Spleen (tissue), 11 donors: ENCODE data around the gene ADARB2. TPM values are rescaled to one million over a fixed set of nuclear protein-coding genes. Genes with fewer than 3 reads are reported as not detected.

ENCODE experiments used
- DNase-seq: peaks from one replicate; pipeline ENCODE4 v3.0.0-alpha.2; 2020
- H3K27ac ChIP-seq, 8 donors: fragments of 200-600 bp; sonication (generic) in 7 of 8; 1 replicate in 4 of 8; 2 replicates in 4 of 8; pipeline versions ENCODE4 v1.5.0 to v1.8.0; 2016 to 2021; ENCODE audit warnings: inconsistent platforms in 4 of 8, mild to moderate bottlenecking in 4 of 8, moderate library complexity in 1 of 8
- H3K27me3 ChIP-seq, 7 donors: fragments of 200-600 bp; sonication (generic) in 6 of 7; replicated peaks in 1 of 7; 1 replicate in 4 of 7; 2 replicates in 3 of 7; pipeline versions ENCODE4 v1.5.0 to v1.8.0; 2016 to 2021; ENCODE audit warnings: inconsistent platforms in 3 of 7, mild to moderate bottlenecking in 1 of 7
- H3K36me3 ChIP-seq, 6 donors: fragments of 200-600 bp; sonication (generic) in 5 of 6; 1 replicate in 4 of 6; 2 replicates in 2 of 6; pipeline versions ENCODE4 v1.5.0 to v1.8.0; 2016 to 2021; ENCODE audit warnings: inconsistent platforms in 2 of 6
- H3K4me1 ChIP-seq, 6 donors: fragments of 200-600 bp; sonication (generic) in 5 of 6; 1 replicate in 3 of 6; 2 replicates in 3 of 6; pipeline versions ENCODE4 v1.5.0 to v1.8.0; 2016 to 2021; ENCODE audit warnings: inconsistent platforms in 3 of 6
- H3K4me3 ChIP-seq, 8 donors: fragments of 200-600 bp; sonication (generic) in 7 of 8; 1 replicate in 4 of 8; 2 replicates in 4 of 8; pipeline versions ENCODE4 v1.5.0 to v1.8.0; 2016 to 2021; ENCODE audit warnings: inconsistent platforms in 4 of 8, mild to moderate bottlenecking in 4 of 8, moderate library complexity in 2 of 8
- H3K9me3 ChIP-seq, 8 donors: fragments of 200-600 bp; sonication (generic) in 7 of 8; 1 replicate in 4 of 8; 2 replicates in 4 of 8; pipeline versions ENCODE4 v1.5.0 to v1.8.0; 2016 to 2021; ENCODE audit warnings: inconsistent platforms in 4 of 8
- POLR2A ChIP-seq, 3 donors: fragments of 450-650 bp; IDR thresholded peaks; one replicate each; pipeline ENCODE4 v1.5.1; 2017; ENCODE audit warnings: antibody characterized with exemption in 3 of 3, mild to moderate bottlenecking in 1 of 3
- POLR2AphosphoS5 ChIP-seq, 3 donors: sonication (generic); formaldehyde crosslinking; IDR thresholded peaks; one replicate each; pipeline ENCODE4 v1.5.1; 2017; ENCODE audit warnings: antibody characterized with exemption in 3 of 3
- WGBS, 5 donors: extraction: QIAGEN DNeasy Blood & Tissue Kit in 3 of 5; methylation state at CpG; one replicate each; pipeline versions ENCODE4 v1.1.5 to v1.1.7; 2013 to 2018; 5-methylcytosine and 5-hydroxymethylcytosine counted together
- intact Hi-C: fragments of 100-400 bp; cut with DNase I; formaldehyde crosslinking; loops from one replicate; pipeline ENCODE4 v1.15.0; 2023; ENCODE audit warnings: low total_unique reads
- polyA plus RNA-seq, 3 donors: library from polyadenylated mRNA; stranded (reverse); fragments of 200-250 nt; gene quantifications; one replicate each; pipeline ENCODE4 v1.2.1, GENCODE V29; 2013
- total RNA-seq, 7 donors: library from RNA; depleted of rRNA in 3 of 7; stranded (reverse); fragments of >200 nt in 3 of 7; fragmentation: NEBNext Ultra II Directional in 4 of 7; extraction: Animal tissue kit (Norgen Biotek cat#: 25700) in 4 of 7; gene quantifications; one replicate each; pipeline versions ENCODE4 v1.1.0 to v1.2.1, GENCODE V29; 2016 to 2021
- TF ChIP-seq, protein P1 (sequence below), 11 experiments: fragments of 200-600 bp in 7 of 11; fragments of 450-650 bp in 4 of 11; sonication (generic) in 4 of 11; IDR thresholded peaks in 8 of 11; conservative IDR thresholded peaks in 3 of 11; 1 replicate in 7 of 11; 2 replicates in 4 of 11; pipeline versions ENCODE4 v1.4.0 to v1.8.0; 2016 to 2021; ENCODE audit warnings: antibody characterized with exemption in 11 of 11, inconsistent platforms in 4 of 11, mild to moderate bottlenecking in 1 of 11
- donor health status: healthy with polysubstance abuse.
- donor health status: DM: no; HTN: no; CAD: no; lungs with moderate emphysema.
- donor health status: DM: no; HTN: no; CAD: no.
- donor health status: Bipolar disorder and iron deficiency.
- donor health status: healthy.
- donor health status: DM: no; HTN: no; CAD: no.
- donor health status: DM: yes; HTN: yes; CAD: no.

The ADARB2 gene
- total and polyA plus RNA-seq, 10 donors, result 0.05 to 8.1 (median 0.96) TPM

DNA sequence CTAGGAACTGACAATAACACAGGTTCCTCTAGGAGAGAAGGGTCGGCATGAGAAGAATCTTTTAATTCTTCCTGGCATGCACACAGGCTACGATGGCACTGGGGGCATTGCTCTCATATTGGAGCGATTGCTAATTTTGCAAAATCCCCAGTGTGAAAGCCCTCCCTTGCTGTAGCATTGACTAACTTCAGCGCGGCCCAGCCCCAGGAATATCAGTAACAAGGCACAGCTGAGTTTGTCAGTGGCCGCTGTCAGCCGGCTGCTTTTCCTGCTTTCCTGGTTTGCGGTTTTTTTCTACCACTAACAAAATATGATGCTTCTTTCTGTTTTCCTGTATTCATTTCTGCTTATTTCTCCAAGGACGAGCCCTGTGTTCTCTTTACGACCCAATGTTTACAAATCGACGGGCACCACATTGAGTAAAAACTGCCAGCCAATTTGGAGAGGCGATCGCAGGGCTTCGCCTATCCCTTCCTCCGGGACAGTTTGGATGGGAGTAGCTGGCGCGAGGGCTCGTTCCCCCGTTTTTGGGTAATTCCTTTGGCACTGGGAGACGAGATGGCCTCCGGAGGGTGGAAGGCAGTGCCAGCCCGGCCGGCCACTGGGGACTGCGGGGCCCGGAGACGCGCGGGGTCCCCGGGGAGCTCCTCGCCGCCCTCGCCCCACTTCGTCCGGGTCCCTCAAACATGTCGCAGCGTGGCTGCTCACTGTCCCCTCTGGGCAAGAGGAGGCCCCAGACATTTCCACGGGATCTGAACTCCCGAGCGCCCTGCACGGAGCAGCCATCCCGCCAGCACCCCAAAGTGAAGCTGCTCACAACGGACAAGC is 967 bp downstream of the ADARB2 start:
- WGBS, 5 donors, result 2 to 8% (median 3%) methylated on average over 22 to 43 of the region's 43 CpGs
- peak overlapping the region in 6 of 8 donors; percentile 8 to 65 (median 25) for H3K4me3 ChIP-seq
- intact Hi-C loops, result no loop called here
- DNase-seq, result no peak
- TF ChIP-seq POLR2AphosphoS5 (IDR thresholded peaks at IDR 0.05) (no peak), POLR2A (IDR thresholded peaks at IDR 0.05) (no peak)
- TF ChIP-seq, protein P1, sequence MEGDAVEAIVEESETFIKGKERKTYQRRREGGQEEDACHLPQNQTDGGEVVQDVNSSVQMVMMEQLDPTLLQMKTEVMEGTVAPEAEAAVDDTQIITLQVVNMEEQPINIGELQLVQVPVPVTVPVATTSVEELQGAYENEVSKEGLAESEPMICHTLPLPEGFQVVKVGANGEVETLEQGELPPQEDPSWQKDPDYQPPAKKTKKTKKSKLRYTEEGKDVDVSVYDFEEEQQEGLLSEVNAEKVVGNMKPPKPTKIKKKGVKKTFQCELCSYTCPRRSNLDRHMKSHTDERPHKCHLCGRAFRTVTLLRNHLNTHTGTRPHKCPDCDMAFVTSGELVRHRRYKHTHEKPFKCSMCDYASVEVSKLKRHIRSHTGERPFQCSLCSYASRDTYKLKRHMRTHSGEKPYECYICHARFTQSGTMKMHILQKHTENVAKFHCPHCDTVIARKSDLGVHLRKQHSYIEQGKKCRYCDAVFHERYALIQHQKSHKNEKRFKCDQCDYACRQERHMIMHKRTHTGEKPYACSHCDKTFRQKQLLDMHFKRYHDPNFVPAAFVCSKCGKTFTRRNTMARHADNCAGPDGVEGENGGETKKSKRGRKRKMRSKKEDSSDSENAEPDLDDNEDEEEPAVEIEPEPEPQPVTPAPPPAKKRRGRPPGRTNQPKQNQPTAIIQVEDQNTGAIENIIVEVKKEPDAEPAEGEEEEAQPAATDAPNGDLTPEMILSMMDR (IDR thresholded peaks at IDR 0.05 in 8 of 11, conservative IDR thresholded peaks at IDR 0.05 in 3 of 11), result no peak
- H3K27me3 ChIP-seq, result peaks cover 0 to 99% (median 75%) of the 10 kb centered on the region in 7 donors
- no peaks in the 10 kb centered on the region for H3K9me3 ChIP-seq
- no peaks in the 10 kb centered on the region for H3K36me3 ChIP-seq
- peaks cover 4 to 36% (median 22%) of the 10 kb centered on the region in 6 donors for H3K4me1 ChIP-seq
- H3K27ac ChIP-seq, result no peak overlapping the region

DNA sequence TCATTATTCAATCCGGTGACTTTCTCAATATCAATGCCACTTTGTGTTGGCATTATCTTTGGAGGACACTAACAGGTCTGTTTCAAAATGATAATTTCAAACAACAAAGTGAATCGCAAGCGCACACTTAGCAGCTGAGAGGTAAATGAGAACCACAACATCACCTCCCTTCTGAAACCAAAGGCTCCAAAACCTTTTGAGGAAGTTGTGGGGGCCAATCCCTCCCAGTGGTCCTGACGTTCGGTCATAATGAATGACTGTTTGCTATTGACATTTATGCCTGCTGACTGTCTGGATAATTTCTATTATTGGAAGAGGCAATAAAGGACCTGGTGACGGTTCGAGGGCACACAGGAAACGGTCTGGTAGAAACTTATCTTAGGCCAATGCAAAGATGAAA is 1.8 kb downstream of the ADARB2 start:
- WGBS, 5 donors, result 28 to 49% (median 34%) methylated on average over 8 of the region's 8 CpGs
- intact Hi-C loops, result no loop called here

DNA sequence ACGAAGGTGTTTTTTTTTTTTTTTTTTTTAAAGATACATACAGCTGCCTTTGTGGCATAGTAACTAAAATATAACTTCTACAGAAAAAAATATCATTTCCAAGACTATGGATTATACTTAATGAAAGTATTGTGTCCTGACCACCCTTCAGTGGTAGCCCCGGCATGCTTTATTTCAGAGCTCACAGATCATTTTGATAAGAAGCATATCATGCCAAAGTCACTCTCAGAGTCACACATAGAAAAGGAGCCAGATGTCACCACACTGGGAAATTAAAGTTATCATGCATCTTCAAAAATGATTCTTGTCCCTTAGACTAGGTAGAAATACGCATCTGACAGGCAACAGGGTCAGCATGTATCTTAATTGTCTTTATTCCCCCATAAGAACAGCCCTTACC is 3.0 kb downstream of the ADARB2 start:
- H3K27me3 ChIP-seq, result peaks cover 0 to 99% (median 73%) of the 10 kb centered on the region in 7 donors
- no peaks in the 10 kb centered on the region for H3K36me3 ChIP-seq
- H3K4me1 ChIP-seq, result peaks cover 4 to 36% (median 22%) of the 10 kb centered on the region in 6 donors
- no peak overlapping the region for H3K4me3 ChIP-seq
- no peaks in the 10 kb centered on the region for H3K9me3 ChIP-seq
- TF ChIP-seq POLR2A (IDR thresholded peaks at IDR 0.05), result no peak
- TF ChIP-seq, protein P1 (IDR thresholded peaks at IDR 0.05 in 8 of 11, conservative IDR thresholded peaks at IDR 0.05 in 3 of 11), result no peak
- no peak for TF ChIP-seq POLR2AphosphoS5 (IDR thresholded peaks at IDR 0.05)
- intact Hi-C loops, result no loop called here
- 59 to 86% (median 79%) methylated on average over 3 of the region's 3 CpGs for WGBS, 5 donors
- H3K27ac ChIP-seq, result no peak overlapping the region
- no peak for DNase-seq

More for the DNA sequence above, 1.8 kb downstream of the ADARB2 start:
- peak overlapping the region in 1 of 8 donors; percentile 65 for H3K4me3 ChIP-seq
- TF ChIP-seq POLR2AphosphoS5 (IDR thresholded peaks at IDR 0.05) (no peak), POLR2A (IDR thresholded peaks at IDR 0.05) (no peak)
- TF ChIP-seq, protein P1 (IDR thresholded peaks at IDR 0.05 in 8 of 11, conservative IDR thresholded peaks at IDR 0.05 in 3 of 11), result no peak
- peaks cover 4 to 36% (median 22%) of the 10 kb centered on the region in 6 donors for H3K4me1 ChIP-seq
- no peak overlapping the region for H3K27ac ChIP-seq
- peaks cover 0 to 100% (median 74%) of the 10 kb centered on the region in 7 donors for H3K27me3 ChIP-seq
- no peak for DNase-seq
- no peaks in the 10 kb centered on the region for H3K9me3 ChIP-seq
- H3K36me3 ChIP-seq, result no peaks in the 10 kb centered on the region

DNA sequence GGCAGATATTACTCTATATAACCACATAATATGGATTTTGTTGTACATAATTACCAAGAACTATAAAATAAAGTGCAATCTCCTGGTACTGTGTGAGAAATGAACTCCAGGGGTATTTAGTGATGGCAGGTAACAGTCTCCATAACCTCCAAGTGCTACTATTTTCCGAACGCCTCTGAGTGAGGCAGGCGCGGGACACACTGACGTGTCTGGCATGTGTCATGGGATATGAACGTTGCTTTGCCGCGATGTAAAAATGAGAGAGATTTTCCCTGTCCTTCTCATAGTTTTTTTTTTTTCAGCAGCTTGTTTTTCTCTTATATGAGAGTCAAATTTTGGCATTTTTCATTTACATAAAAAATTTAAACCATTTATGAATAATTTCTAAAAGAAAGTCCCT is 3.6 kb downstream of the ADARB2 start:
- no peaks in the 10 kb centered on the region for H3K9me3 ChIP-seq
- 85 to 90% (median 87%) methylated on average over 8 of the region's 8 CpGs for WGBS, 5 donors
- intact Hi-C loops, result no loop called here
- no peak for DNase-seq
- peaks cover 0 to 95% (median 69%) of the 10 kb centered on the region in 7 donors for H3K27me3 ChIP-seq
- H3K4me1 ChIP-seq, result peaks cover 4 to 31% (median 20%) of the 10 kb centered on the region in 6 donors
- no peak overlapping the region for H3K27ac ChIP-seq
- no peak overlapping the region for H3K4me3 ChIP-seq
- TF ChIP-seq POLR2A (IDR thresholded peaks at IDR 0.05), result no peak
- TF ChIP-seq POLR2AphosphoS5 (IDR thresholded peaks at IDR 0.05), result no peak
- TF ChIP-seq, protein P1 (IDR thresholded peaks at IDR 0.05 in 8 of 11, conservative IDR thresholded peaks at IDR 0.05 in 3 of 11), result no peak
- no peaks in the 10 kb centered on the region for H3K36me3 ChIP-seq
